ENCODE measurements around the gene ERN2.
"Not testable (repeated sequence)": the region's sequence is repeated elsewhere in the genome, so short reads cannot be mapped to it uniquely, and the experiment has no call there.

The ERN2 gene

GRCh38 chr16:23722613-23723240, 9.7 kb upstream of the ERN2 start:
- DNase-seq (ENCODE audit: low spot score), result not testable (repeated sequence)

- DNase-seq (ENCODE audit: low spot score), result no peak
These were observed 3.5 kb upstream of the ERN2 start for GRCh38 chr16:23716484-23716883.

DNA sequence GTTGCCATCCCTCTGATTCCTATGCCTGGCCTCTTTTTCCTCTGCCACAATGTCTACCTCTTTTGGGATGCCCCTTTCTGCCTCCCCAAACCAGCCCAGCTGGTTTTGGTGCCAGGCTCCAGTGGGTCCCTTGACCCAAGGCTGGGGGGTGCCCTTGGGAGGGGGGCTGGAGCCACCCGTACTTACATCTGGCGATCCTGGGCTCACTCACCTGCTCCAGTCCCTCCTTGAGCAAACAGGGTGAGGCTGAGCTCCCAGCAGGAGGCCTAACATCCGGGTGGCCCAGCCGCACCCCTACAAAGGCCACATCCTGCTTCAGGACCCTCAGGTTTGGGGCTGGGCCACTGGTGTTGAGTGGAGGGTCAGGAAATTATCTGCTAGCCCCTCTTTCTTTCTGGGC, 1.2 kb downstream of the ERN2 start:
- DNase-seq (ENCODE audit: low spot score), result no peak

- no peak for DNase-seq (ENCODE audit: low spot score)
These were observed 2.5 kb downstream of the ERN2 start for GRCh38 chr16:23710504-23710903.

DNA sequence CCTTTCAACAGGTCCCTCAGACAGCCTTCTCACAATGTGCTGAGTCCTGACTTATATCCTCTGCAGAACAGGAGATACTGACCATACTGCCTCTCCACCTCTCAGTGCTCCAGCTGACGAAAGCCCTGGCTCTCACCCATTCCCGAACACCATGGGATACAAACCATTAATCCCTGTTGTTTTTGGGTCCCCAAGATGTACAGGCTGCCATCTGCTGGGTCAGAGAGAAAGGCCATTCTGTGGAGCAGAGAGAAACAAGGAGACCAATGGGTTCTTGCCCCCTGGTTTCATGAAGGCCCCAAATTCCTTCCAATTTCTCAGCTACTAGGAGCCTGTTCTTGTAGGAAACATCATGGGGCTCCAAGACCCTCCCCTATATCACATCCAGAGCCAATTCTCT, 3.0 kb downstream of the ERN2 start:
- DNase-seq (ENCODE audit: low spot score), result no peak

GRCh38 chr16:23709536-23709935, 3.5 kb downstream of the ERN2 start:
- no peak for DNase-seq (ENCODE audit: low spot score)

GRCh38 chr16:23706439-23706838, 6.6 kb downstream of the ERN2 start:
- DNase-seq (ENCODE audit: low spot score), result no peak

DNA sequence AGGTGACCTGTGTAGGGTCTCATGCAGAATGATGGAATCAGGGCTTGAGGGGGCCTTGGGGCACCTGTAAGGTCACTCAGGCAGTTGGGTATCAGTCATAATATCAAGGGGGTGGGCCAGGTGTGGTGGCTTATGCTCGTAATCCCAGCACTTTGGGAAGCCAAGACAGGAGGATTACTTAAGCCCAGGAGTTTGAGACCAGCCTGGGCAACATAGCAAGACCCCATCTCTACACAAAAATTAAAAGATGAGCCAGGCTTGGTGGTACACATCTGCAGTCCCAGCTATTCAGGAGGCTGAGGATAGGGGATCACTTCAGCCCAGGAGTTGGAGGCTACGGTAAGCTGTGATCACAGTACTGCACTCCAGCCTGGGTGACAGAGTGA, 7.5 kb downstream of the ERN2 start:
- DNase-seq (ENCODE audit: low spot score), result no peak

DNA sequence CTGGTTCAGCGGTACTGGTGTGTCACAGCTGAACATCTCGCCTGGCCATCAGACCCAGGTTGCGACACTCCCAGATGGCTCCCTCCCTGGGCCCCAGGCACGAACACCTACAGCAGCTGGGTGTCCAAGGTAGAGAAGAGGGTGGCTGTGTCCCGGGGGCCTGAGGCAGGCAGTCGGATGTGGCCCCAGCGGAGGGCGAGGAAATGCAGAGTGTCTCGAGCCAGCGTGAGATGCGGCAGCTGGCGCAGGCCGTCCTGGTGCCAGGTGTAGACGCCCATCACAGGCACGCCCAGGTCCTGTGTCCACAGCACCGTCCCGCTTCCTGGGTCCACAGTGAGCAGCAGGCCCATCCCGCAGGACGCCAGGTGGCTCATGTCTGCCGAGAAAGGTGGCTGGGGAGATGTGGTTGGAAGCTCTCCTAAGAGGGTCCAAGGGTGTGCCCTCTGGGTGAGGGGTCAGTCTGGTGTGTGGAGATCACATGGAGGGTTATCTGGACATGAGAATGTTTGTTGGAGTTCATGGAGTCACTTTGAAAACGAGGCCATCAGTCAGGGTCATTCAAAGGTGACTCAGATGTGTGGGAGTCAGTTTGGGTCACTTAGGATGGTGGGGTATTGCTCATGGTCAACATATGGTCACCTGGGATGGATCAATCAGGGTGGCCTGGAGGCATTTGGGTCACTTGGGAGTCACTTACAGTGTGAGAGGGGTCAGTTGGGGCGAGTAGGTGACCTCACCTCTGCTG, 8.1 kb downstream of the ERN2 start:
- DNase-seq (ENCODE audit: low spot score), result no peak

DNA sequence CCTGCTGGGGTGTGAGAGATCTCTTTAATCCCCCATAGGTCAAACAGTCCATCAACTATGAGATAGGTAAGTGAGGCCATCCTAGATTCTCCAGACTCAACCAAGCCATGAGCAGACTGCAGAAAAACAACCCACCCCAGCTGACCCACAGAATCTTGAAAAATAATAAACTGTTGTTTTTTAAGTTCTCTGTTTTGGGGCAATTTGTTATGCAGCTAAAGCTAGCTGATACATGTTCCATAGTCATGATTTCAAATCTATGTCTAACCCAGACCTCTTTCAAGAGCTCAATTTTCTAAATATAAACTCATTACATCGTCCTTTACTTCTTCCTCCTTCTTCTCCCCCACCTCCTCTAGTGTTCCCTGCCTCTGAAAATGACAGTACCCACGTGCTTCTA, 10.1 kb downstream of the ERN2 start:
- no peak for DNase-seq (ENCODE audit: low spot score)

DNA sequence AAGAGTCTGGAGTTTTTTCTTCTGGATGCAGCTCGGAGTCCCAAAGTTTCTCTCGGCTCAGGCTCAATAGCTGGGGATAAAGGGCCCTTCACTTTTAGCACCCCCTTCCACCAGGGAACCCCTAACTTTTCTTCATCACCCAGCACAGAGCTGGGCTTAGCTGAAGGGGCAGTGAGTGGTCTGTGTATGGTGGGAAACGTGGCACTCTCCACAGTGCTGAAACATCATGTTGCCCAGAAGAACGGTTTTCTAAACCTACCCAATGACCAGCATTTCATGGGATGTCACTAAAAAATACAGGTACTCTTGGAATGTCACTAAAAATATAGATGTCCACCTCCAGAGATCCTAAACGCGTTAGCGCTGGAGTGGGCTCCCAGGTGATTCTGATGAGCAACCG, 12.0 kb downstream of the ERN2 start:
- no peak for DNase-seq (ENCODE audit: low spot score)

- DNase-seq (ENCODE audit: low spot score), result no peak
These were observed 12.5 kb downstream of the ERN2 start for GRCh38 chr16:23700509-23700908.

DNA sequence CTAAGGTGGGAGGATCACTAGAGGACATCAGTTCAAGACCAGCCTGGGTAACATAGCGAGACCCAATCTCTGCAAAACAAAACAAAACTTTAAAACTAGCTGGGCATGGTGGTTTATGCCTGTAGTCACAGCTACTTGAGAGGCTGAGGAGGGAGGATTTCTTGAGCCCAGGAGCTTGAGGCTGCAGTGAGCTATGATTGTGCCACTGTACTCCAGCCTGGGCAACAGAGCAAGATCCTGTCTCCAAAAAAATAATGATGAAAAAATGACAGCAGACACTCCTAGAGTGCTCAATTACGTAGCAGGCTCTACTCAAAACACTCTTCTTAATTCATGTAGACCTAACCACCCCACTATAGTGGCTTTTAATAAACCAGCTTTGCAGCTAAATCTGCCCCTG, 12.9 kb downstream of the ERN2 start:
- no peak for DNase-seq (ENCODE audit: low spot score)

- no peak for DNase-seq (ENCODE audit: low spot score)
These were observed 13.9 kb downstream of the ERN2 start for GRCh38 chr16:23699100-23699499.

DNA sequence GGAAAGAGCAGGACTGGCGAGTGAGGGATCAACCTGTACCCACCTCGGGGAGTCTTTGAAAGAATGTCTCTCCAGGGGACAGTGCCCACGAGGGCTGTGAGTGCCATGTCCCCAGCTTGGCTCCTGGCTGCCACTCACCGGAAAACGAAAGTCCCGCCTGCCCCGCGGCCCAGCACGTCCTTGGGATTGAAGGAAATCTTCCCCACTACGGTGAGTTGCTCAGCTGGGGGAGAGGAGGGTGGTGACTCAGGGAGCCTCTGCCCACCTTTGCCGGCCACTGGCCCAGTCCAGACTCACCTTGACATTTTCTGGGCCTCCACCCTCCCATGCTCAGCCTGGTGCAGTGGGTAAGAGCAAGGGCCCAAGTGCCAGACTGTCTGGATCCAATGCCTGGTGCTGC, 17.3 kb downstream of the ERN2 start:
- DNase-seq (ENCODE audit: low spot score), result no peak

DNA sequence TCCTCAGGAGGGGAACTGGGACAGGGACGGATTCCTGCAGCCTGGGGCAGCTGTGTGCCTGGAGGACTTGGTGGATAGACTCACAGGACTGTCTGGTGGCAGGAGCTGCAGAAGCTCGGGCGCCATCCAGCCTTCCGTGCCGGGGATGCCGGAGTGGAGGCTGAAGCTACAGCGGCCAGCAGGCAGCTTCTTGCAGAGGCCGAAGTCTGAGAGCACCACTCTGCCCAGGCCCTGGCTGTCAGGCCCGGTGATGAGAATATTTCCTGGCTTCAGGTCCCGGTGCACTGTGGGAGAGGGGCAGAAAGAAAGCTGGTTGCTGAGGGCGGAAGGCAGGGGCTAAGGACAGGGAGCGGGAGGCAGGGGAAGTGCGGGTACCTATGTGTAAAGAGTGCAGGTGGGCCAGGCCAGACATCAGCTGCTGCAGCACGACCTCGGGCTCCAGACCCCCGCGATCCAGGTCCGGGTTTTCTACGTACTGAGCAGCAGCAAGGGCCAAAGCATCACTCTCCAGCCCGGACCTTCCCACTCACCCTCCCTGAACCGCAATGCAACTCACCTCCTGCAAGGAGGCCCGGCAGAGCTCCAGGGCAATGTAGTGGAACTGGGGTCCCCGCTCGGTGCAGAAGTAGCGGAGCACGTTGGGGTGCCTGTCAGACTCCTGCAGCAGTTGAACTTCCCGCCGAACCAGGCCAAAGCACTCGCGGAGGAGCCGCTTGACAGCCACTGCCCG, 18.2 kb downstream of the ERN2 start:
- DNase-seq (ENCODE audit: low spot score), result no peak

GRCh38 chr16:23694265-23694643, 18.8 kb downstream of the ERN2 start:
- DNase-seq (ENCODE audit: low spot score), result no peak

DNA sequence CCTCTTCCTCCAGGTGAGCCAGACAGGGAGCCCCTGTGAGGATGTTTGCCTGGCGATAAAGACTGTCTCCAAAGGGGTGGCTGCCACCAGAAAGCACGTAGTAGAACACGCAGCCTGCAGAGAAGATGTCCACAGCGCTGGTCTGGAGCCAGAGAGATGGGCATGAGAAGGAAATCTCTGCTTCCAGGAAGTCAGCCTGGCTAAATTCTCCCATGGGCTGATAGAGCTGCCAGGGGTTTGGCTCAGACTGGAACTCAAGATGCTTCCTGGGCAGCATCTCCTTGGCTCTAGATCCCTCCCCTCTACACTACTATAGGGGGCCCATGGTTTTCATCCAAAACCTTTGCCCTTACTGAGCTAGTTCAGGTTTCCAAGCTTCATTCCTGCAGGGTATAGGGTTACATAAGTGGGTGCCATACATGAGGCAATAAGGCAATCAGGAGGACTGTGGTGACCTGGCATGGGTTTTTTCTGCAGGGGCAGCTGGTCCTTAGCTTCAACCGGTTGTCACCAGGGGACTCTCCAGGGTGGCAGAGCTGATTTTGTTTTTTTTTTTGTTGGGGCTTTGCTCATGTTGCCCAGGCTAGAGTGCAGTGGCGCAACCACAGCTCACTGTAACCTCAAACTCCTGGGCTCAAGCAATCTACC, 20.7 kb downstream of the ERN2 start:
- DNase-seq (ENCODE audit: low spot score), result no peak

- DNase-seq (ENCODE audit: low spot score), result no peak
These were observed 21.4 kb downstream of the ERN2 start for GRCh38 chr16:23691483-23692189.

- no peak for DNase-seq (ENCODE audit: low spot score)
These were observed 22.1 kb downstream of the ERN2 start for GRCh38 chr16:23690771-23691482.

GRCh38 chr16:23689442-23690187, 23.4 kb downstream of the ERN2 start:
- no peak for DNase-seq (ENCODE audit: low spot score)

Data from activated CD4-positive, alpha-beta T cell treated with anti-CD3 and anti-CD28 coated beads, Interleukin-2, Interleukin-4, amounts not matched to agents 100 ng/mL and 50 ng/mL, durations not matched to agents 16 hours and 8 hours (primary cell).